ENCODE measurements around the gene SIN3A. TPM values are rescaled to one million over a fixed set of nuclear protein-coding genes. Genes with fewer than 3 reads are reported as not detected.
"Not testable (repeated sequence)": the region's sequence is repeated elsewhere in the genome, so short reads cannot be mapped to it uniquely, and the experiment has no call there.

SIN3A gene
- polyA plus RNA-seq, 4 donors: 50.7 to 56.9 (median 55.4) TPM

- no peak for DNase-seq (ENCODE audit: low read depth in 4 of 4, low spot score in 2 of 4)
Observed at GRCh38 chr15:75359537-75360250, 91.8 kb downstream of the SIN3A start.

- no peak for DNase-seq (ENCODE audit: low read depth in 4 of 4, low spot score in 2 of 4)
Observed at GRCh38 chr15:75358771-75359536, 92.5 kb downstream of the SIN3A start.

DNA sequence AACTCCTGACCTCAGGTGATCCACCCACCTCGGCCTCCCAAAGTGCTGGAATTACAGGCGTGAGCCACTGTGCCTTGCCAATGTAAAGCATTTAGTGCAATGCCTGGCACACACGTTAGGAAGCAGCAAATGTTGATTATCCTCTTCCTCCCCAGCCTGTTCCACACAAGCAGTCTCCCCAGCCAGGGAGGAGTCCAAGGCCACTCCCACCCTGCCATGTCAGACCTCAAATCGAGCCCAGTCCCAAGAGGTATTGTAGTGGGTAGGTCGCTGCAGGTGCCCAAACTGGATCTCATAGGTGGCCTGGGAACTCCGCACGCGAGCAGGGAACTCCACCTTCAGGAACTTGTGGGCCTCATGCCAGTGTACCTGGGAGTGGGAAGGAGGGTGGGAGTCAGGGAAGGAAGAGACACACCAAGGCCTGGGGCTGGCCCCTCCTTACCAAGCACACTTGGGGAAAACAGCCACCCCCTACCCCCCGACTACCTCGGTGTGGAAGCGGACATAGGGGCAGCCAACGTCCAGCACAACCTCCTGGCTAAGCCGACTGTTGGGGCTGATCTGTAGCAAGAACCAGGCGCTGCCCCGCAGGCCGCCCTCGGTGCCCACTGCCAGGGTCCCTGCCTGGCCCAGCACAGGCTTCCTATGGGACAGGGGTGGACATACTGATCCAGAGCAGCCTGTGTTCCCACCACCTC is 93.4 kb downstream of the SIN3A start:
- DNase-seq (ENCODE audit: low read depth in 4 of 4, low spot score in 2 of 4): no peak

- no peak for DNase-seq (ENCODE audit: low read depth in 4 of 4, low spot score in 2 of 4)
Observed at GRCh38 chr15:75356517-75356916, 95.0 kb downstream of the SIN3A start.

- DNase-seq (ENCODE audit: low read depth in 4 of 4, low spot score in 2 of 4): no peak
Observed at GRCh38 chr15:75356006-75356405, 95.5 kb downstream of the SIN3A start.

DNA sequence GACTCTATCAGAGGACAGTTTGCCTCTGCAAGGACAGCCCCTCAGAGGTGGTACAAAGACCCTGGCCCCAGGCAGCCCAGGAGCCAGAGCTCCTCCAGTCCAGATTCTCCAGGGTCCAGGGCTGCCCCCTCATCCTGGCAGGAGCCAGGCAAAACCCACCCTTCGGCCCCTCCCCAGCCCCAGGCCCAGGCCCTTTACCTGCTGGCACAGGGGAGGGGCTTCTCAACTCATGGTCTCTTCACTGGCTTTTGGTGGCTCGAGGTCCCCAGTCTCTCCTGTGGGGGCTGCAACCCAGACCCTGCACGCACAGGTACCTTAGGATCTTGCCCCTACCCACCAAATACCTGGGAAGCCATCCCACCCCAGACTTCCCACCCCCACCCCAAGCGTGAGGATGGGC is 96.1 kb downstream of the SIN3A start:
- no peak for DNase-seq (ENCODE audit: low read depth in 4 of 4, low spot score in 2 of 4)

DNA sequence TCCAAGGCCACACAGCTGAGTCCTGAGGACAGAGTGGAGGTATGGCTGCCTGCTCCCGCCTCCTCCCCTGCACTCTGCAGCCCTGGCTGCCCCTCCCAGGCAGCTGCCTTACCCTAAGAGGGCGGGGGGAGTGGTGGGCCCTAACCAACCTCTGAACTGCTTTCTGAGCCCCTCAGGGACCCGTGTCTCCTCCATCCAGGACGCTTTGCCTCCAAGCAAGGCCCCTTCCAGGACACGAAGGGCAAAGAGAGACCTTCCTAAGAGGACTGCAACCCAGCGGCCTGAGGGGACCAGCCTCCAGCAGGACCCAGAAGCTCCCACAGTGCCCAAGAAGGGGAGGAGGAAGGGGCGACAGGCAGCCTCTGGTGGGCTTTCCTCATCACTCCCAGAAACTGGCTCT is 97.0 kb downstream of the SIN3A start:
- no peak for DNase-seq (ENCODE audit: low read depth in 4 of 4, low spot score in 2 of 4)

DNA sequence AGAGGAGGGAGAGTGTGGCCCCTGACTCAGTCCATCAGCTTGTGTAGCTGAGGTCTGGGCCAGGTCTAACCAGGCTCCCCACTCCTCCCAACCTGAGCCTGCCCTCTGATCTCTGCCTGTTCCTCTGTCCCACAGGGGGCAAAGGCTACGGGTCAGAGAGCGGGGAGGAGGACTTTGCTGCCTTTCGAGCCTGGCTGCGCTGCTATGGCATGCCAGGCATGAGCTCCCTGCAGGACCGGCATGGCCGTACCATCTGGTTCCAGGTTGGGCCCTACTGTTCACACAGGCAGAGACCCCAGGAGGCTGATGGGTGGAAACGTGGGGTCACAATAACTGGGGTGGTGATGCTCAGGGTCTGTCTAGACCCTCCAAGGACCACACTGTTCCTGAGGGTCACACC is 97.9 kb downstream of the SIN3A start:
- no peak for DNase-seq (ENCODE audit: low read depth in 4 of 4, low spot score in 2 of 4)

DNA sequence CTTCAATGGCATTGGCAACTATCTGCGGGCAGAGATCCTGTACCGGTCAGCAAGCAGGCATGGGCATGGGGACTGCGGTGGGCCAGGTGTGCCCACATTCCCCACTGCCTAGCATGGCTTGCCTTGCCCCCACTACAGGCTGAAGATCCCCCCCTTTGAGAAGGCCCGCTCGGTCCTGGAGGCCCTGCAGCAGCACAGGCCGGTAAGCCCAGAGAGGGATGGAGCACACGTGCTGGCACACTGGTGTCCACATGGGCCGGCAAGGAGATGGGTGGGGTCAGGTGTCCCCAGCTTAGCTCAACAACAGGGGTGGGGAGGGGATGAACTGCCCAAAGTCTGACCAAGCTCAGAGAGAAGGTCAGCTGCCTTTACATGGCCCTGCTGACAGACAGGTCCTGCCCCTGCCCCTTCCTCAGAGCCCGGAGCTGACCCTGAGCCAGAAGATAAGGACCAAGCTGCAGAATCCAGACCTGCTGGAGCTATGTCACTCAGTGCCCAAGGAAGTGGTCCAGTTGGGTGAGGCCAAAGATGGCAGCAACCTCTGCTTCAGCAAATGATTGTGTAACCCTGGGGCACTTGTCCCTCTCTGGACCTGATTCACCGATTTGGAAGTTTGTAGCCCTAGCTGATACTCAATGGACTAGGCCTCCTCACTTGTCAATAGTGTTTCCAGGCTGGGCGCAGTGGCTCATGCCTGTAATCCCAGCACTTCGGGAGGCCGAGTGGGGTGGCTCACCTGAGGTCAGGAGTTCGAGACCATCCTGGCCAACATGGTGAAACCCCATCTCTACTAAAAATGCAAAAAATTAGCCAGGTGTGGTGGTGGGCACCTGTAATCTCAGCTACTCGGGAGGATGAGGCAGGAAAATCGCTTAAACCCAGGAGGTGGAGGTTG is 99.1 kb downstream of the SIN3A start:
- no peak for DNase-seq (ENCODE audit: low read depth in 4 of 4, low spot score in 2 of 4)

DNA sequence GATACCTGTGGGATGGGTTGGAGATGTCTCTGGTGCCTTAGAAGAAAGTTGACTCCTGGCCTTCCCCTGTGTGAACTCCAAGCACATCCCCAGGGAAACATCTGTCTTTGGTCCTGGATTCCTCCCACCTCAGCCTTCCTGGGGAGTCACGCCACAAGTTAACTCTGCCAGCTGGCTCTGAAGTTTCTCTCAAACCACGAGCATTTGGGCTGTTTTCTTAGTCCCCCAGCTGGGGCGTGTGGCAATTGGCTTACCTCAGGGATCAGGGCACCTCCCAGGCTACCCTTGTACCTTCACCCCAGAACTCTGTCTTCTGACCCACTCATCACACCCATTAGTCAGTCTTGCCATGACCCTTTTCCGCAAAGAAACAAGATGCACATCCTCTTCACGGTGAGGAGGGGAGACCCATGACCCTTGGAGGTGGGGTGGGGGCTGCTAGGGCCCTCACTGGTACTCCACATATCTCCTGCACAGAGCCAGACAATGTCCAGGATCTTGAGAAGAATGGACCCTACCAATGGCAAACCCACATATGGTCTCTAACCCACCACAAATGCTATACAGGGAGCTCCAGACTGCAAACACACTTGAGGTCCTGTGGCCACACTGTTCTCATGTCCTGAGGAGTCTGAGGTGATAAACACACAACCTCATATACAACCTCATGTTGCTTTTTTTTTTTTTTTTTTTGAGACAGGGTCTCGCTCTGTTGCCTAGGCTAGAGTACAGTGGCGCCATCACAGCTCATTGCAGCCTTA is 100.7 kb downstream of the SIN3A start:
- no peak for DNase-seq (ENCODE audit: low read depth in 4 of 4, low spot score in 2 of 4)

DNA sequence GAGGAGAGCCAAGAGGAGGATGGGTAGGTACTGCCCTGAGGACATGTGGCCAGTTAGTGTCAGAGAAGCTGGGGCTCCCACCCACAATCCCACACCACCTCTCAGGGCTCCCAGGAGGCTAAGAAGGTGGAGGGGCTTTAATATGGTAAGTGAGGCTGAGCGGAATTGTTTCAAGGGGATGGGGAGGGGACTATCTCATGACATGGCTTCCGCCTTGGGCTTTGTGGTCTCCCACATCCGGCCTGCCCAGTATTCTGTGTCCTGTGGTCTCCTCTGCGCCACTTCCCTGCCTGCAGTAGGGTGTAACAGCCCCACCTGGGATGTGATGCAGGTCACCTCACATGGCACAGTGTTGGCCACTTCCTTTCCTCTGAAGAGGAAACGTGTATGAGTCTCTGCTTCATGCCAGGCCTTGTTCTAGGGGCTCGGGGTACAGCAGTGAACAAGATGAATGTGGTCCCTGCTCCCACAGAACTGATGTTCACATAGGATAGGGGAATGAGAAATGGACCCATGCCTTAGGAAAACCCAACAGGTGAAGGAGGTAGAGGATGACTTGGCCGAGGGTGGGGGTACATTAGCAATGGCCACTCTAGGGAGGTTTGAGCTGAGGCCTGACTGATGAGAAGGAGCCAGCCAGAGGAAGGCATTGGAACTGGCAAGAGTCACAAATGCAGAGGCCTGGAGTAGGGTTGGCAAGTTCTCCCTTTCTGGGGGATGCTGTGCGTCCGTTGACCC is 101.5 kb downstream of the SIN3A start:
- DNase-seq (ENCODE audit: low read depth in 4 of 4, low spot score in 2 of 4): no peak

- DNase-seq (ENCODE audit: low read depth in 4 of 4, low spot score in 2 of 4): not testable (repeated sequence)
Observed at GRCh38 chr15:75349351-75349669, 102.2 kb downstream of the SIN3A start.

GRCh38 chr15:75348562-75349350 is 102.7 kb downstream of the SIN3A start:
- peak in 1 of 4 donors; percentile 5 for DNase-seq (ENCODE audit: low read depth in 4 of 4, low spot score in 2 of 4)

- peak in 1 of 4 donors; percentile 10 for DNase-seq (ENCODE audit: low read depth in 4 of 4, low spot score in 2 of 4)
Observed at GRCh38 chr15:75348034-75348561, 103.4 kb downstream of the SIN3A start.

- DNase-seq (ENCODE audit: low read depth in 4 of 4, low spot score in 2 of 4): peak in 1 of 4 donors; percentile 24
Observed at GRCh38 chr15:75347222-75348033, 104.1 kb downstream of the SIN3A start.

DNA sequence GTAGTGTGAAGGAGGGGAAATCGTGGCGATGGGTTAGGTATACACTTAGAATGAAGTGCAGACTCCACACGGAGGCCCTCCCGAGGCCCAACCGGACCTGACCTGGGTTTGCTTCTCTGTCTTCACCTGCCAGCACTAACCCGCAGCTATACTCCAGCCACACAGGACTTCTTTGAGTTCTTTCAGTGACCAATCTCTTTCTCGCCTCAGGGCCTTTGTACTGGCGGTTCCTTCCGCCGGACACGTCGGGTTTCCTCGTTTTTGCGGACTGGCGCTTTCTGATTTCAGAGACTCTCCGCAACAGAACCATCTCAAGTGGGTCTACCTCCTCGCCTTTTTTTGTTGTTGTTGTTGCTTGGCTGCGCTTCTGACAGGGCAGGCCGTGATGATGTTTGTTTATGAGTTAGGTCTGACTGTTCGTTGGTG is 104.7 kb downstream of the SIN3A start, which contains the start of gene NEIL1:
Gene NEIL1, plus strand, starts transcription at position 244 of the 426 bp plus-strand sequence. CDS start 1,867 bp downstream, outside the sequence.
- DNase-seq (ENCODE audit: low read depth in 4 of 4, low spot score in 2 of 4): peak in 1 of 4 donors; percentile 1

- DNase-seq (ENCODE audit: low read depth in 4 of 4, low spot score in 2 of 4): not testable (repeated sequence)
Observed at GRCh38 chr15:75343953-75344352, 107.5 kb downstream of the SIN3A start.

All from left renal cortex interstitium (tissue), 4 donors.